Endothelial cell of umbilical vein (primary cell): ENCODE data around the gene PPP1R12C.

Experiments used
- CTCF ChIP-seq, 2 donors: IDR thresholded peaks; 1 replicate in 1 of 2; 2 replicates in 1 of 2; pipeline ENCODE4 v1.5.1; 2011; ENCODE audit warnings: low read length in 2 of 2, mild to moderate bottlenecking in 2 of 2, moderate library complexity in 2 of 2, control low read depth in 1 of 2, inconsistent platforms in 1 of 2, low read depth in 1 of 2; ENCODE audit not compliant: insufficient read depth in 1 of 2; ENCODE audit errors: extremely low read depth in 1 of 2
- POLR2A ChIP-seq: IDR thresholded peaks from 2 replicates; pipeline ENCODE4 v1.6.1; 2012; ENCODE audit warnings: low read depth, mild to moderate bottlenecking, control low read depth, low read length

GRCh38 chr19:55158848-55159749 is 41.7 kb upstream of the PPP1R12C start:
- TF ChIP-seq CTCF (IDR thresholded peaks at IDR 0.05; ENCODE audit: extremely low read depth in 1 of 2, insufficient read depth in 1 of 2, low read depth in 1 of 2, low read length in 2 of 2) (no peak), POLR2A (no peak)
